ENCODE measurements around the gene THRB.

GRCh38 chr3:24339266-24339825 is 155.3 kb downstream of the THRB start:
- TF ChIP-seq, protein P1, sequence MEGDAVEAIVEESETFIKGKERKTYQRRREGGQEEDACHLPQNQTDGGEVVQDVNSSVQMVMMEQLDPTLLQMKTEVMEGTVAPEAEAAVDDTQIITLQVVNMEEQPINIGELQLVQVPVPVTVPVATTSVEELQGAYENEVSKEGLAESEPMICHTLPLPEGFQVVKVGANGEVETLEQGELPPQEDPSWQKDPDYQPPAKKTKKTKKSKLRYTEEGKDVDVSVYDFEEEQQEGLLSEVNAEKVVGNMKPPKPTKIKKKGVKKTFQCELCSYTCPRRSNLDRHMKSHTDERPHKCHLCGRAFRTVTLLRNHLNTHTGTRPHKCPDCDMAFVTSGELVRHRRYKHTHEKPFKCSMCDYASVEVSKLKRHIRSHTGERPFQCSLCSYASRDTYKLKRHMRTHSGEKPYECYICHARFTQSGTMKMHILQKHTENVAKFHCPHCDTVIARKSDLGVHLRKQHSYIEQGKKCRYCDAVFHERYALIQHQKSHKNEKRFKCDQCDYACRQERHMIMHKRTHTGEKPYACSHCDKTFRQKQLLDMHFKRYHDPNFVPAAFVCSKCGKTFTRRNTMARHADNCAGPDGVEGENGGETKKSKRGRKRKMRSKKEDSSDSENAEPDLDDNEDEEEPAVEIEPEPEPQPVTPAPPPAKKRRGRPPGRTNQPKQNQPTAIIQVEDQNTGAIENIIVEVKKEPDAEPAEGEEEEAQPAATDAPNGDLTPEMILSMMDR (IDR thresholded peaks at IDR 0.05) = no peak
- TF ChIP-seq EP300 (IDR thresholded peaks at IDR 0.05) = no peak
- no peak for TF ChIP-seq POLR2AphosphoS5 (IDR thresholded peaks at IDR 0.05)
